HepG2 (cell line): Measurements from ENCODE around the gene SLC39A3. TPM values are rescaled to one million over a fixed set of nuclear protein-coding genes. Genes with fewer than 3 reads are reported as not detected.
A peak's percentile ranks its signal among the peaks of the same experiment; 100 is the strongest.

Experiments used
- BRD4 ChIP-seq: sonication (generic); formaldehyde crosslinking; IDR thresholded peaks from 2 replicates; pipeline ENCODE4 v1.4.0; 2020; ENCODE audit warnings: missing genetic modification reagents
- CBX5 ChIP-seq: sonication (generic); formaldehyde crosslinking; IDR thresholded peaks from 2 replicates; pipeline ENCODE4 v1.4.0; 2020; ENCODE audit warnings: missing genetic modification reagents, borderline replicate concordance
- DNMT1 ChIP-seq: sonication (generic); formaldehyde crosslinking; IDR thresholded peaks from 2 replicates; pipeline ENCODE4 v1.5.1; 2020; ENCODE audit warnings: mild to moderate bottlenecking, missing genetic modification reagents
- JARID2 ChIP-seq: sonication (generic); formaldehyde crosslinking; IDR thresholded peaks from 2 replicates; pipeline ENCODE4 v1.8.1; 2023; ENCODE audit warnings: missing genetic modification reagents, inconsistent platforms; ENCODE audit not compliant: insufficient replicate concordance
- KAT2B ChIP-seq: fragments of 150-350 bp; IDR thresholded peaks from 2 replicates; pipeline ENCODE4 v1.6.1; 2014; ENCODE audit warnings: low read depth, low read length, borderline replicate concordance
- KDM5A ChIP-seq: fragments of 200-600 bp; sonication (generic); IDR thresholded peaks from 2 replicates; pipeline ENCODE4 v1.7.0; 2018; ENCODE audit warnings: antibody characterized with exemption, mild to moderate bottlenecking, low read length, borderline replicate concordance
- MAFG ChIP-seq: sonication (generic); formaldehyde crosslinking; IDR thresholded peaks from 2 replicates; pipeline ENCODE4 v1.5.1; 2020; ENCODE audit warnings: mild to moderate bottlenecking, missing genetic modification reagents
- NFE2L2 ChIP-seq: fragments of 150-350 bp; IDR thresholded peaks from 2 replicates; pipeline ENCODE4 v1.6.1; 2014; ENCODE audit warnings: low read length
- NKX3-1 ChIP-seq: sonication (generic); formaldehyde crosslinking; IDR thresholded peaks from 2 replicates; pipeline ENCODE4 v1.5.0; 2020; ENCODE audit warnings: missing genetic modification reagents
- PPARG ChIP-seq: conservative IDR thresholded peaks from 2 replicates; pipeline ENCODE4 v1.6.1; 2016; ENCODE audit warnings: missing biosample characterization, missing genetic modification reagents
- PRMT3 ChIP-seq: sonication (generic); formaldehyde crosslinking; IDR thresholded peaks from 2 replicates; pipeline ENCODE4 v1.8.1; 2022; ENCODE audit warnings: low read depth, mild to moderate bottlenecking, moderate library complexity, missing genetic modification reagents, borderline replicate concordance
- PTBP1 ChIP-seq: fragments of 200-400 bp; formaldehyde crosslinking; IDR thresholded peaks from 2 replicates; pipeline ENCODE4 v1.6.1; 2018; ENCODE audit warnings: low read length, low read depth; ENCODE audit not compliant: poor library complexity, severe bottlenecking
- TAF1 ChIP-seq: sonication (generic); formaldehyde crosslinking; IDR thresholded peaks from 2 replicates; pipeline ENCODE4 v1.4.0; 2020; ENCODE audit warnings: missing genetic modification reagents
- TAF15 ChIP-seq: fragments of 200-400 bp; formaldehyde crosslinking; IDR thresholded peaks from one replicate; pipeline ENCODE4 v1.6.1; 2018; ENCODE audit warnings: mild to moderate bottlenecking, low read depth, low read length; ENCODE audit not compliant: poor library complexity, severe bottlenecking
- XBP1 ChIP-seq: sonication (generic); formaldehyde crosslinking; IDR thresholded peaks from 2 replicates; pipeline ENCODE4 v1.5.0; 2020; ENCODE audit warnings: missing genetic modification reagents
- ZBTB21 ChIP-seq: sonication (generic); formaldehyde crosslinking; IDR thresholded peaks from 2 replicates; pipeline ENCODE4 v1.4.0; 2020; ENCODE audit warnings: missing genetic modification reagents
- ZFP41 ChIP-seq: sonication (generic); formaldehyde crosslinking; IDR thresholded peaks from 2 replicates; pipeline ENCODE4 v1.4.0; 2020; ENCODE audit warnings: mild to moderate bottlenecking, missing genetic modification reagents, borderline replicate concordance
- ZNF382 ChIP-seq: sonication (generic); formaldehyde crosslinking; IDR thresholded peaks from 2 replicates; pipeline ENCODE4 v1.5.0; 2020; ENCODE audit warnings: missing genetic modification reagents, mild to moderate bottlenecking, borderline replicate concordance
- ZNF574 ChIP-seq: sonication (generic); formaldehyde crosslinking; IDR thresholded peaks from 2 replicates; pipeline ENCODE4 v1.4.0; 2020; ENCODE audit warnings: missing genetic modification reagents
- ZNF619 ChIP-seq: sonication (generic); formaldehyde crosslinking; IDR thresholded peaks from 2 replicates; pipeline ENCODE4 v1.4.0; 2020; ENCODE audit warnings: mild to moderate bottlenecking, missing genetic modification reagents
- ZNF709 ChIP-seq: sonication (generic); formaldehyde crosslinking; IDR thresholded peaks from 2 replicates; pipeline ENCODE4 v1.5.0; 2020; ENCODE audit warnings: mild to moderate bottlenecking, missing genetic modification reagents
- ZNF713 ChIP-seq: sonication (generic); formaldehyde crosslinking; IDR thresholded peaks from 2 replicates; pipeline ENCODE4 v1.4.0; 2020; ENCODE audit warnings: mild to moderate bottlenecking, missing genetic modification reagents
- ZNF841 ChIP-seq: sonication (generic); formaldehyde crosslinking; IDR thresholded peaks from 2 replicates; pipeline ENCODE4 v1.8.1; 2023; ENCODE audit warnings: missing genetic modification reagents, borderline replicate concordance
- polyA plus RNA-seq, 8 experiments: library from polyadenylated mRNA; depleted of rRNA in 3 of 8; stranded (reverse) in 7 of 8; unstranded in 1 of 8; fragments of >200 nt; fragmentation: Illumina TruSeq in 4 of 8; extraction: Trizol in 4 of 8; gene quantifications; 2 replicates each; pipeline versions ENCODE4 v1.2.1 to v1.2.3, GENCODE V29; 2011 to 2016; ENCODE audit warnings: low read depth in 4 of 8, missing spikeins in 1 of 8, mixed read lengths in 1 of 8; ENCODE audit not compliant: insufficient read depth in 1 of 8
- total RNA-seq, 5 experiments: library from RNA; depleted of rRNA; stranded (reverse); fragments of >200 nt; fragmentation: Illumina TruSeq; extraction: Trizol; gene quantifications; 2 replicates each; pipeline ENCODE4 v1.2.3, GENCODE V29; 2016; ENCODE audit warnings: low read depth in 1 of 5
- TF ChIP-seq, protein P1 (sequence below): sonication (generic); formaldehyde crosslinking; conservative IDR thresholded peaks from 2 replicates; pipeline ENCODE4 v1.4.0; 2020; ENCODE audit warnings: missing genetic modification reagents
- TF ChIP-seq, protein P2 (sequence below): sonication (generic); formaldehyde crosslinking; conservative IDR thresholded peaks from 2 replicates; pipeline ENCODE4 v1.4.0; 2020; ENCODE audit warnings: missing genetic modification reagents

The SLC39A3 gene
- total and polyA plus RNA-seq, 2 of the 13 experiments (the other 11 are each of a cell fraction or from before 2014, with no cell fraction given), result 33.6 to 41.6 TPM

DNA sequence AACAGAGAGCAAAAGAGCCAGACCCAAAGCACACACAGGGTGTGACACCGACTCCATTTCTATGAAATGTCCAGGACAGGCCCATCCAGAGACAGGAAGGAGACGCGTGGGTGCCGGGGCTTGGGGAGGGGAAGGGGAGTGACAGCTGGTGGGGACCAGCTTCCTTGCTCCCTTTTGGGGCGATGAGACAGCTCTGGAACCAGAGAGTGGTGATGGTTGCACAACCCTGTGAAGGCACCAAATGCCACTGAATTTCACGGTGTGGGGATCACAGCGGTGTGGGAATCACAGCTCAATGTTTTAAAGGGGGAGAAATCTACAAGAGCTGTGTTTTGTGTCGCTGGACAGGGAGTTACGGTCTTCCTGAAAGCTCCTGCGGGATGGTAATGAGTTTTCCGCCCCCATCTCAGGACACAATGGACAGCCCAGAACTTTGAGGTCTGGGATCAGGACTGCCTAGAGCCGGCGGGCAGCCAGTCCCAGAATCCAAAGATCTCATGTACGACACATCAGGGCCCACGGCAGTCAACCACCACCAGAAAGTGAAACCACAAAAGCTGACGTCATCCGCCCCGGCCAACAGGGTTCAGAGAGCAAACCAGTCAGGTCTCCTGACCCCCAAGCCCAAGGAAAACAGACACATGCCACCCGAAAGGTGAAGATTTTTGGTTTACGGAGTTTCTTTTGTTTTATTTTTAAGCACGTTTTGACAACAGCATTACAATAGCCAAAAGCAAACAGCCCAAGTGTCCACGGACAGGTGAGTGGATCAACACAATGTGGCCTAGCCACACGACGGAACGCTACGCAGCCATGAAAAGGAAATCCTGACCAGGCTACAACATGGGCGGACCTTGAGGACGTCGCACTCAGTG is 36.0 kb upstream of the SLC39A3 start (continued):
- TF ChIP-seq, protein P1, sequence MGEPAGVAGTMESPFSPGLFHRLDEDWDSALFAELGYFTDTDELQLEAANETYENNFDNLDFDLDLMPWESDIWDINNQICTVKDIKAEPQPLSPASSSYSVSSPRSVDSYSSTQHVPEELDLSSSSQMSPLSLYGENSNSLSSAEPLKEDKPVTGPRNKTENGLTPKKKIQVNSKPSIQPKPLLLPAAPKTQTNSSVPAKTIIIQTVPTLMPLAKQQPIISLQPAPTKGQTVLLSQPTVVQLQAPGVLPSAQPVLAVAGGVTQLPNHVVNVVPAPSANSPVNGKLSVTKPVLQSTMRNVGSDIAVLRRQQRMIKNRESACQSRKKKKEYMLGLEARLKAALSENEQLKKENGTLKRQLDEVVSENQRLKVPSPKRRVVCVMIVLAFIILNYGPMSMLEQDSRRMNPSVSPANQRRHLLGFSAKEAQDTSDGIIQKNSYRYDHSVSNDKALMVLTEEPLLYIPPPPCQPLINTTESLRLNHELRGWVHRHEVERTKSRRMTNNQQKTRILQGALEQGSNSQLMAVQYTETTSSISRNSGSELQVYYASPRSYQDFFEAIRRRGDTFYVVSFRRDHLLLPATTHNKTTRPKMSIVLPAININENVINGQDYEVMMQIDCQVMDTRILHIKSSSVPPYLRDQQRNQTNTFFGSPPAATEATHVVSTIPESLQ, result no peak
- TF ChIP-seq TAF1 (0 out of 2 replicates have a peak, but pooled peaks have one; percentile 23), PRMT3 (CRISPR knock-in tag) (no peak), NFE2L2 (no peak), NKX3-1 (CRISPR knock-in tag) (no peak), TAF15 (no peak), ZNF574 (peak; percentile 39; the same call in 1 of the 2 replicates), JARID2 (CRISPR knock-in tag) (no peak), PTBP1 (no peak), BRD4 (no peak), ZBTB21 (peak; percentile 71; the same call in 1 of the 2 replicates), CBX5 (CRISPR knock-in tag) (no peak; the same call in 1 of the 2 replicates), ZNF619 (CRISPR knock-in tag) (no peak), KAT2B (no peak), KDM5A (0 out of 2 replicates have a peak, but pooled peaks have one; percentile 42), PPARG (no peak), ZFP41 (CRISPR knock-in tag) (no peak), ZNF709 (CRISPR knock-in tag) (no peak), MAFG (CRISPR knock-in tag) (no peak), ZNF382 (CRISPR knock-in tag) (no peak), DNMT1 (CRISPR knock-in tag) (no peak), ZNF841 (no peak), XBP1 (CRISPR knock-in tag) (peak; percentile 77; the same call in 1 of the 2 replicates), ZNF713 (CRISPR knock-in tag) (no peak)
- TF ChIP-seq, protein P2, sequence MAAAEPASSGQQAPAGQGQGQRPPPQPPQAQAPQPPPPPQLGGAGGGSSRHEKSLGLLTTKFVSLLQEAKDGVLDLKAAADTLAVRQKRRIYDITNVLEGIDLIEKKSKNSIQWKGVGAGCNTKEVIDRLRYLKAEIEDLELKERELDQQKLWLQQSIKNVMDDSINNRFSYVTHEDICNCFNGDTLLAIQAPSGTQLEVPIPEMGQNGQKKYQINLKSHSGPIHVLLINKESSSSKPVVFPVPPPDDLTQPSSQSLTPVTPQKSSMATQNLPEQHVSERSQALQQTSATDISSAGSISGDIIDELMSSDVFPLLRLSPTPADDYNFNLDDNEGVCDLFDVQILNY (CRISPR knock-in tag), result no peak
